HG03575 (cell line): ENCODE measurements around the gene BRCC3.
"Not testable (repeated sequence)": the region's sequence is repeated elsewhere in the genome, so short reads cannot be mapped to it uniquely, and the experiment has no call there.

Experiments used
- ATAC-seq: cut with Tn5 transposase; IDR thresholded peaks from one replicate; pipeline ENCODE4 v1.9.1; 2021; ENCODE audit not compliant: unreplicated experiment, insufficient number of reproducible peaks, low FRiP score; ENCODE audit errors: extremely low read depth

Gene BRCC3

GRCh38 chrX:155127940-155128339 lies 56.6 kb downstream of the BRCC3 start:
- no peak for ATAC-seq

- ATAC-seq = no peak
Measured at GRCh38 chrX:155132110-155132509, 60.8 kb downstream of the BRCC3 start.

DNA sequence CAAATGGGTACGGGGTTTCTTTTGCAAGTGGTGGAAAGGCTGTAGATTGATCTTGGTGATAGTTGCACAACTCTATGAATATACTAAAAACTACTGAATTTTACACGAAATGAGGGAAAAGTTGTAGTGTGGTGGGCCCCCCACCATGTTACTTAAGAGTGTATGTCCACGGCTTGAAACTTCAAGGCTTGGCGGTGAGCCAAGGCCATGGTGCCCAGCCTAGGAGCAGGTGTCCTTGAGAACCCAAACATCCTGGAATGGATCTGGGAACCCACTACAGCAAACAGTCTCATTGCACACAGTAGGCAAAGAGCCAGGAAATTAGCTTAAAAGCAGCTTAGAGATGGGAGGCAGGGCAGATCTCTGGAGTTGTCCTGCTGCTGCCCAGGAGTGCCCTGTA lies 62.9 kb downstream of the BRCC3 start:
- ATAC-seq = no peak

DNA sequence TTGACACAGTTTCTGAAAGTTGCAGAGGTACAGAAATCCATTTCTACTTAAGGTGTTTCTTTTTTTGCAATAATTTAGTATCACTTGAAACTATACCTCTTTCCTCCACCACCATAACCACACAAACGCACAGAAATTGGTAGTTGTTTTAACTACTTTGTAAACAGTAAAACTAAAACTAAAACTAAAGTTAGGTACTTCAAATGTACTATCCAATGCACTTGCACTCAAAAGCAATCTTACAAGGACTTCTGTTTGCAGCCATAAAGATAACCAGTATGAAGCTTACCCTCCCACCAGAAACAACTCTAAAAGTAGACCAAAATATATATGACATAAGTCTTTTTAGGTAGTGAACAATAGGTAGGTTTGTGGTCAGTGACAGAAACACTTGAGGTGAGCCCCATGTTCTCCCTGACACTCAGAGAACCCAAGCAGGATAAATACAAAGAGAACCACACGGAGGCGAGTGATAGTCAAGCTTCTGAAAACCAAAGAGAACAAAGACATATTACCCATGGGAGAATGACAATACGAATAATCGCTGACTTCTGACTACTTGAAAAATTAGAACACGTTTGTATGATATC lies 72.7 kb downstream of the BRCC3 start:
- ATAC-seq = no peak

DNA sequence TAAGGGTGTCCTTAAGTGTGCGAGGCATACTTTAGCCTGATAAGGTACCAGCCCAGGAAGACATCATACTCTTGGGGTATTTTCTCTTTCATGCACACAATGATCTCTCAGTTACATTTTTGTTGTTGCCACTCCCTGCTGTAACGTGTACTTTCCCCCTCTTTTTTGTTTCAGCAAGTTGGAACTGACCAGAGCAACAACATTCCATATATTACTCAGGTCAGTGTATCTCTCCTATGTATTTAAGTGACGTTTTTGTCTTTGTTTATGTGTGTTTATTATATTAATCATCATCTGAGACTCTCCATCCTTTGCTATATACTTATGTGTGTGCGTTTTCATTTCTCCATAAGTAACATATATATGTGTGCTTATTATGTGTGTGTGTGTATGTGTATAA lies 73.6 kb downstream of the BRCC3 start:
- ATAC-seq = no peak

DNA sequence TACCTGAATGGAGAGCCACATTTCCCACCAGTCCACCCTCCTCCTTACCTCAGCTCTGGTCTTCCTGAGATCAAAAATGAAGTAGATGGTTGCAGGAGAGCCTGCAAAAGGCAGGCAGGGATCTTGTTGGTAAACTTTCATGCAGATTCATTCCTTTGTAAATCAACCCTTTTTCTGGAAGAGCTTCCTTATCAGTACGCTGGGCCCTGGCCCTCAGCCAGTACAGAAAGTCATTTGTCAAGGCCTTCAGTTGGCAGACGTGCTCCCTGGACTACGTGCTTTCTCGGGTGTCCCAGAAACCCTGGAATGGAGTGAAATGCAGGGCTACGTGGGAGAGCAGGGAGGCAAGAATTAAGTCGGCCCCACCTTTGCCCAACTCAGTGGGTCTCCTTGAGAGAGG lies 76.3 kb downstream of the BRCC3 start:
- not testable (repeated sequence) for ATAC-seq

GRCh38 chrX:155148166-155148565 lies 76.9 kb downstream of the BRCC3 start:
- not testable (repeated sequence) for ATAC-seq

- no peak for ATAC-seq
Measured at GRCh38 chrX:155148724-155149537, 77.6 kb downstream of the BRCC3 start.

DNA sequence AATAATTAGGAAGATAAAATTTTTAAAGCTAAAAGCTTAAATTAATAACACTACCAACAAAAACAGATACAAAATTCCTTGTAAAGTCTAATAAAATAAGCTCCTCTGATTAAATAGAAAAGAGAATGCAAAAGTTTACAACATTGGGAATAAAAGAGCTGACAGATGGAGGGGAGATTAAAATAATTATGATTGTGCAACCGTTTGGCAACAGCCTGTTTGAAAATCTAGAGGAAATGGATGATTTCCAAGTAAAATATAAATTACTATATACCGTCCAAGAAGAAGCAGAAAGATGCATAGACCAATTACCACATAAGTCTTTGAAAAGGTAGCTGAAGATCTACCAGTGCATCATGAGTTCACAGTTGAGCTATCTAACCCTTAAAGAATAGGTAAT lies 98.6 kb downstream of the BRCC3 start:
- ATAC-seq = no peak
